HG03060 (cell line): ENCODE measurements around the gene SGSH.

Experiments
- ATAC-seq: cut with Tn5 transposase; IDR thresholded peaks from one replicate; pipeline ENCODE4 v1.9.1; 2021; ENCODE audit warnings: low read depth, moderate number of reproducible peaks; ENCODE audit not compliant: unreplicated experiment

Gene SGSH

DNA sequence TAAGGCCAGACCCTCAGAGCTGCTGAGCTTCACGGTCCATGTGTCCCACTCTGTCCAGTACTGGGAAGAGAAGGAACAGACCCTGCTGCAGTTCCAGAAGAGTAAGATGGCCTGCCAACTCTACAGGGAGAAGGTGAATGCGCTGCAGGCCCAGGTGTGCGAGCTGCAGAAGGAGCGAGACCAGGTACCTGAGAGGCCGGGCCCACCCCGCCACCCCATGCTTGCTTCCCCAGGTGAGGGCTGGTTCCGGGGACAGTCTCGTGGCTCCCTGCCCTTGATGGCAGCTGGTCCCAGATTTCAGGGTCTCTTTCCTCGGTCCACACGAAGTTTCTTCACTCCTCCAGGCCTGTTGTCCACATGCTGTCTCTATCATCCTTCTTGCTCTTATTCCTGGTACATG is 29.4 kb downstream of the SGSH start:
- ATAC-seq = no peak

GRCh38 chr17:80189611-80190010 is 30.5 kb downstream of the SGSH start:
- ATAC-seq = no peak

- ATAC-seq = no peak
These were observed 32.6 kb downstream of the SGSH start for GRCh38 chr17:80187515-80187941.

DNA sequence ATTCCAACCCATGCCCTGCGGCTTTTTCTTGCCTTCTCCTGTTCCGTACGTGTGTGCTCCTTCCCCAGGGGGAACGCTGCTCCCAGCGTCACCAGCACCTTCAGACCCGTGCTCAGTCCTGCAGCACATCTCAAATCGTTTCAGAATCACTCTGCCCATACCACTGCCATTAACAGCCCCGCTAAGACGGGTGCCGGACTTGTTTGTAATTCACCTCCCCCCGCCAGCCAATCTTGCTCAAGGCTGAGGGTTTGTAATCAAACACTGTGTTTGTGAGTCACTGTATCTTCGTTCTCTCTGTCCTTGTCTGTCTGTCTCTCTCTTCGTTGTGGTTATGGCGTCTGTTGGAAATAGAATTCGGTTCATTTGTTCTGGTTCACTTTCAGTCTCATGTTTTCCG is 33.0 kb downstream of the SGSH start:
- no peak for ATAC-seq

DNA sequence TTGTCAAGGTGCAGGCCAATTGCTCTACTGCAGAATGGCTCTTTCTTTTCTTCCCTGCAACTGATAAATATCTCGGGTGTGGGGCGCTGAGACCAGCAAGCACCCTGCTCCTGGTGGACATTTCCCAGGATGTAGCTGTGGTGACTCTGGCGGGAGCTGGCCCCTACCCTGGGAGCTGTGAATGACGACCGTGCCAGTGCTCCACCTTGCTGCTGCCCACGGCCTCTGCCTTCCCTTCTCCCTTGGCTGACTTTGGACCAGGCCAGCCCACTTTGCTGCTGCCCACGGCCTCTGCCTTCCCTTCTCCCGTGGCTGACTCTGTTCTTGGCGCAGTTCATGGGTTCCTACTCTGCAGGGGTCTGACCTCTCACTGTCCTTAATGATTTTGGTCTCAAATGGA is 34.2 kb downstream of the SGSH start:
- ATAC-seq = no peak

- no peak for ATAC-seq
These were observed 35.8 kb downstream of the SGSH start for GRCh38 chr17:80184423-80184714.

GRCh38 chr17:80183581-80184422 is 36.3 kb downstream of the SGSH start:
- ATAC-seq = no peak

DNA sequence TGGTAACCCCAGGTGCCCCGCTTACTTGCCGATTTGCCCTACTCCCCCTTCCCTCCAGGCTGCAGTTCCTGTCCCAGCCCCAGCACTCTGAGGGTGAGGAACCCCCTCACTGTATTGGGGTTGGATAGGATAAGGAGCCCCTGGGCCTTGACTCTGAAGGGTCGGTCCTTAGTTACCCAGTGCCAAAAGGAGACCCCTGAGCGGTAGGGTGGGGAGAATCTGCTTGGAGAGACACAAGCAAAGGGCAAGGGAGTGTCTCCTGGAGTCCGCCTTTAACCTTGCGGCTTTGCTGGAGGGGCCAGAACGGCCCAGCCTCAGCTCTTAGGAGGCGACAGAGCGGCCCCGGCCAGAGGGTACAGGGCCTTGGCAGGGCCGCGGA is 37.3 kb downstream of the SGSH start:
- ATAC-seq = no peak

GRCh38 chr17:80182118-80182844 is 37.9 kb downstream of the SGSH start:
- no peak for ATAC-seq

DNA sequence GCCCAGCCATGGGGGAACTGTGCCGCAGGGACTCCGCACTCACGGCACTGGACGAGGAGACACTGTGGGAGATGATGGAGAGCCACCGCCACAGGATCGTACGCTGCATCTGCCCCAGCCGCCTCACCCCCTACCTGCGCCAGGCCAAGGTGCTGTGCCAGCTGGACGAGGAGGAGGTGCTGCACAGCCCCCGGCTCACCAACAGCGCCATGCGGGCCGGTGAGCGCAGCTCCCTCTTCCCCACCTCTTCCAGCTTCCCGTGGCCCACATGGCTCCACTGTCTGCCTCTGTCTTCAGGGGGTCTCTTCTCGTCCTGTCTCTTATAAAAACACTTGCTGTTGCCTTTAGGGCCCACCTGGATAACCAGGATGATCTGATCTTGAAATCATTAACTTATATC is 38.7 kb downstream of the SGSH start:
- ATAC-seq = no peak

GRCh38 chr17:80180192-80180591 is 39.9 kb downstream of the SGSH start:
- no peak for ATAC-seq

DNA sequence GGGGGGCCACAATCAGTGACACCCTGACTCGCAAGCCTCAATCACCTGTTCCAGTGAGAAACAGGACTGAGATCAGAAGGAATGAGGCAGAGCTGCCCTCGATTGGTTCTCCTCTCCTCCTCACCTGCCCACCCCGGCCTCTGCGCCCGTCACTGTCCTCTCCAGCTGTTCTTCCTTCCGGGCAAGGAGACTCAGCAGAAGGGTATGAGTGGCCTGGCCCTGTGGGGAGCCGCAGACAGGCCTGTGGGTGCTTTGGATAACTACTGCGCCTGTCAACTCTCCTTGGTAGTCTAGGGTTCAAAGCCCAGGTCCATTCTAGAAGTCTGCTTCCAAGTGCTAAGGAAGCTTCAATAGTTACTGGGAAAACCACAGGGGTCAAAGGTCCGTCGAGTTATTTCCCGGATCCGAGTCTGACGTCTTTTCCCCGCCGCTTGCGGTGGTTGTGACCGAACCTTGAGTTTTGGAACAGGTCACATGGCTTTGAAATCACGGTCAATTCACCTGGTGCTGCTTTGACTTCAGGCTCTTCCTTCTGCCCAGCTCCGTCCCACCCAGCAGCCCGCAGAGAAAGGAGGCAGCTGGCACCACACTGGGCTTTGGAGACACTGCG is 42.0 kb downstream of the SGSH start:
- no peak for ATAC-seq

DNA sequence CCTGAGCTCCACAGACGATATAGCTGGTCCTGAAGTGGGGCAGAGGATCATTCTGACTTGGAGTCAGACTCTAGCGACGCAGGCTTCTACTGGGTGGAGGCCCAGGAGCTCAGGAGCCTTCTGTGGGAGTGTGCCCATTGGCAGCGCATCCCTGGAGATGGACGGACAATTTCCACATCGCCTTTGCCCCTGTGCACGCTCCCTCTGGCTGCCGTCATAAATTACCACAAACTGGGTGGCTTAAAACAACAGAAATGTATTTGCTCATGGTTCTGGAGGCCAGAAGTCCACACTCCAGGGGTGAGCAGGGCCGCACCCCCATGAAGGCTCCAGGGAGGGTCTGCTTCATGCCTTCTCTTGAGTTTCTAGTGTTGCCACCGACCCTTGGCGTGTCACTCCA is 43.4 kb downstream of the SGSH start:
- ATAC-seq = no peak

DNA sequence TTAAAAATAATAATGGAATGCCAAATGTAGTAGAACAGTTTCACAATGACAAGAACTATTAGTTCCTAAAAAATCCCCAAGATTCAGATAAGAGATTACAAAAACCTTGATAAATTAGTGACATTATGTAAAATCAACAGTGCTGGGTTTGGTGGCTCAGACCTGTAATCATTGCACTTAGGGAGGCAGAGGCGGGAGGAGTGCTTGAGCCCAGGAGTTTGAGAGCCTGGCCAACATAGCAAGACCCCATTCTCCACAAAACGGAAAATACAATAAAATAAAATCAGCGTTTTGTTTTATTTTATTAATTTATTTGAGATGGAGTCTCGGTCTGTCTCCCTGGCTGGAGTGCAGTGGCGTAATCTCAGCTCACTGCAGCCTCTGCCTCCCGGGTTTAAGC is 46.2 kb downstream of the SGSH start:
- no peak for ATAC-seq

- ATAC-seq = no peak
These were observed 47.0 kb downstream of the SGSH start for GRCh38 chr17:80173126-80173525.

GRCh38 chr17:80171681-80172080 is 48.5 kb downstream of the SGSH start:
- no peak for ATAC-seq

GRCh38 chr17:80169784-80170500 is 50.2 kb downstream of the SGSH start, which contains the start of gene CARD14:
Gene CARD14 (plus strand): TSS chr17:80170030. CDS start chr17:80181439, 11,409 bp downstream.
- no peak for ATAC-seq

DNA sequence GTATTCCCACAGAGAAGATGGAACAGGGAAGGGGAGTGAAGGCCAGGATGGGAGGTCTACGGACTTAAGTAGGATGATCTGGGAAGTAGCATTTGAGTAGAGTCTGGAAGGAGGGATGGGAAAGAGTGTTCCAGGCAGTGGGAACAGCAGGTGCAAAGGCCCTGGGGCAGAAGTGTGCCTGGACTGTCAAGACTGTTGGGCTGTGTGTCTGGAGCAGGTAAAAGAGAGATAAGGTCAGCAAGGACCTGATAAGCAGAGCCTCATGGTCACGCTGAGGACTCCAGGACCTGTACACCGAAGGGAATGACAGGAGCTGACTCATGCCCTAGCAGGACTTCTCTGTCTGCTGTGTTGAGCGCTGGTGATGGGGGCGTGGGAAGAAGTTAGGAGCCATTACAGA is 51.0 kb downstream of the SGSH start:
- ATAC-seq = no peak

DNA sequence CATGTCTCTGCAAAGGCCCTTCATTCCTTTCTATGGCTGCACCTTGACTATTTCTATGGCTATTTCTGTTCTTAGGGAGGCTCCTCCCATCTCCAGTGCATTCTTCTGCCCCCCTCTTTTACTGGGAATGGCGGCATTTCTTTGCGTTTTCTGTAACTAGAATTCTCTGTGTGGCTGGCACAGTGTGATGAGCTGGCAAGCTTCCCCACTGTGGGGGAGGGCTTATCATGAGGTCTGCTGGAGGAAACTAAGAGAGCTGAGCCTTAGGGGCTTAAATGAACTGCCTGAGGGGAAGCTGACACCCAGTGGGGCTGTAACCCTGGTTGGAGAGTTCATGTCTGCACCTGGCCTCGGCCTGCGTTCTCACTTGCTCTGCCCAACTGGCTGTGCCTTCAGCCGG is 51.8 kb downstream of the SGSH start:
- ATAC-seq = no peak

- ATAC-seq = no peak
These were observed 53.7 kb downstream of the SGSH start for GRCh38 chr17:80166446-80166845.

DNA sequence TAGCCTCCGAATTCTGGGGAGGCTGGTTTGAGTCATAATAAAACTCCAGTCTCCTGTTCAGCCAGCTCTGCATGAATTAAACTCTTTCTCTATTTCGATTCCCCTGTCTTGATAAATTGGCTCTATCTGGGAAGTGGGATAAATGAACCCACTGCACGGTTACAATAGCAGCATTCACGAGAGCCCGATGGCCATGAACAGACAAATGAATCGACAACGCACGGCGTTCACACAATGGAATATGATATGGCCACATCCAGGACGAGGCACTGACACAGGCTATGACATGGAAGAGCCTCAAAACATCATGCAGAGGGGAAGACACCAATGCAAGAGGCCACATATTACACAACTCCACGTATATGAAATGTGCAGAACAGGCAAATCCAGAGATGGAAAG is 55.9 kb downstream of the SGSH start:
- no peak for ATAC-seq
